CMK (cell line): Measurements from ENCODE around the gene TMIGD2.
"Not testable (repeated sequence)": the region's sequence is repeated elsewhere in the genome, so short reads cannot be mapped to it uniquely, and the experiment has no call there.

Experiments used
- DNase-seq: peaks from one replicate; pipeline ENCODE4 v3.0.0-alpha.2; 2010; ENCODE audit warnings: low read depth

Gene TMIGD2

GRCh38 chr19:4302243-4302640 lies at the start of gene TMIGD2:
TMIGD2 (minus strand) TSS chr19:4302389; CDS start chr19:4302385, 4 bp downstream.
- no peak for DNase-seq

- no peak for DNase-seq
Observed at GRCh38 chr19:4350726-4351125, 48.5 kb upstream of the TMIGD2 start.

GRCh38 chr19:4350111-4350510 lies 47.9 kb upstream of the TMIGD2 start:
- DNase-seq, result no peak

GRCh38 chr19:4349225-4349624 lies 47.0 kb upstream of the TMIGD2 start:
- not testable (repeated sequence) for DNase-seq

- DNase-seq, result no peak
Observed at GRCh38 chr19:4347521-4347920, 45.3 kb upstream of the TMIGD2 start.

GRCh38 chr19:4346020-4346383 lies 43.8 kb upstream of the TMIGD2 start:
- no peak for DNase-seq

- no peak for DNase-seq
Observed at GRCh38 chr19:4345342-4346019, 43.3 kb upstream of the TMIGD2 start.

- peak; percentile 56 for DNase-seq
Observed at GRCh38 chr19:4343370-4344307, 41.5 kb upstream of the TMIGD2 start, which contains the start of gene MPND. MPND (plus strand) TSS chr19:4343562; CDS start chr19:4343594, 32 bp downstream.

GRCh38 chr19:4342615-4343369 lies 40.6 kb upstream of the TMIGD2 start:
- peak; percentile 100 for DNase-seq

- no peak for DNase-seq
Observed at GRCh38 chr19:4342314-4342614, 40.1 kb upstream of the TMIGD2 start.

- DNase-seq, result no peak
Observed at GRCh38 chr19:4338441-4339355, 36.5 kb upstream of the TMIGD2 start, which contains the start of gene STAP2. STAP2 (minus strand) TSS chr19:4338827; CDS start chr19:4338753, 74 bp downstream.

GRCh38 chr19:4337906-4338440 lies 35.8 kb upstream of the TMIGD2 start:
- no peak for DNase-seq

GRCh38 chr19:4334929-4335570 lies 32.9 kb upstream of the TMIGD2 start:
- DNase-seq, result no peak

- no peak for DNase-seq
Observed at GRCh38 chr19:4329858-4330257, 27.7 kb upstream of the TMIGD2 start.

- not testable (repeated sequence) for DNase-seq
Observed at GRCh38 chr19:4328991-4329681, 26.9 kb upstream of the TMIGD2 start.

GRCh38 chr19:4328243-4328990 lies 26.2 kb upstream of the TMIGD2 start:
- peak; percentile 96 for DNase-seq

- DNase-seq, result no peak
Observed at GRCh38 chr19:4327877-4328242, 25.7 kb upstream of the TMIGD2 start.

- DNase-seq, result no peak
Observed at GRCh38 chr19:4327252-4327876, 25.2 kb upstream of the TMIGD2 start.

- no peak for DNase-seq
Observed at GRCh38 chr19:4326837-4327251, 24.7 kb upstream of the TMIGD2 start.
